HFFc6 (cell line): Measurements from ENCODE around the gene TRABD2B. TPM values are rescaled to one million over a fixed set of nuclear protein-coding genes. Genes with fewer than 3 reads are reported as not detected.

ENCODE experiments used
- DNase-seq: peaks from one replicate; pipeline ENCODE4 v3.0.0-alpha.2; 2018
- H3K27ac Mint-ChIP-seq: 2 replicates; pipeline ENCODE4 v1.8.0; 2020; ENCODE audit warnings: mild to moderate bottlenecking, mixed read lengths
- H3K27me3 Mint-ChIP-seq: 2 replicates; pipeline ENCODE4 v1.8.0; 2021; ENCODE audit warnings: mild to moderate bottlenecking, moderate library complexity, mixed read lengths; ENCODE audit not compliant: insufficient read depth
- H3K36me3 Mint-ChIP-seq: 2 replicates; pipeline ENCODE4 v1.8.0; 2021; ENCODE audit warnings: low read depth, mixed read lengths
- H3K4me1 Mint-ChIP-seq: 2 replicates; pipeline ENCODE4 v1.8.0; 2020; ENCODE audit warnings: low read depth, mixed read lengths
- H3K4me3 Mint-ChIP-seq: 2 replicates; pipeline ENCODE4 v1.8.0; 2020; ENCODE audit warnings: mild to moderate bottlenecking, moderate library complexity, mixed read lengths
- H3K9me3 Mint-ChIP-seq: 2 replicates; pipeline ENCODE4 v1.8.0; 2020; ENCODE audit warnings: mild to moderate bottlenecking, mixed read lengths
- total RNA-seq, 6 experiments: library from RNA; stranded (reverse); fragmentation: NEBNext Ultra II Directional; extraction: Animal tissue kit (Norgen Biotek cat#: 25700); gene quantifications; 2 replicates in 1 of 6; 3 replicates in 5 of 6; pipeline ENCODE4 v1.2.3, GENCODE V29; 2021
- TF ChIP-seq, protein P1 (sequence below): fragments of 200-600 bp; sonication (generic); IDR thresholded peaks from 2 replicates; pipeline ENCODE4 v1.5.0; 2021; ENCODE audit warnings: antibody characterized with exemption, mild to moderate bottlenecking

TRABD2B gene
- total RNA-seq, 6 experiments from 2014 or later, result not detected

- Mint-ChIP-seq H3K4me3 (no peak overlapping the region), H3K27ac (no peak overlapping the region), H3K9me3 (peaks cover 11% of the 10 kb centered on the region; the same call in 1 of the 2 replicates), H3K4me1 (no peaks in the 10 kb centered on the region), H3K27me3 (peaks cover 16% of the 10 kb centered on the region), H3K36me3 (no peaks in the 10 kb centered on the region)
- TF ChIP-seq, protein P1, sequence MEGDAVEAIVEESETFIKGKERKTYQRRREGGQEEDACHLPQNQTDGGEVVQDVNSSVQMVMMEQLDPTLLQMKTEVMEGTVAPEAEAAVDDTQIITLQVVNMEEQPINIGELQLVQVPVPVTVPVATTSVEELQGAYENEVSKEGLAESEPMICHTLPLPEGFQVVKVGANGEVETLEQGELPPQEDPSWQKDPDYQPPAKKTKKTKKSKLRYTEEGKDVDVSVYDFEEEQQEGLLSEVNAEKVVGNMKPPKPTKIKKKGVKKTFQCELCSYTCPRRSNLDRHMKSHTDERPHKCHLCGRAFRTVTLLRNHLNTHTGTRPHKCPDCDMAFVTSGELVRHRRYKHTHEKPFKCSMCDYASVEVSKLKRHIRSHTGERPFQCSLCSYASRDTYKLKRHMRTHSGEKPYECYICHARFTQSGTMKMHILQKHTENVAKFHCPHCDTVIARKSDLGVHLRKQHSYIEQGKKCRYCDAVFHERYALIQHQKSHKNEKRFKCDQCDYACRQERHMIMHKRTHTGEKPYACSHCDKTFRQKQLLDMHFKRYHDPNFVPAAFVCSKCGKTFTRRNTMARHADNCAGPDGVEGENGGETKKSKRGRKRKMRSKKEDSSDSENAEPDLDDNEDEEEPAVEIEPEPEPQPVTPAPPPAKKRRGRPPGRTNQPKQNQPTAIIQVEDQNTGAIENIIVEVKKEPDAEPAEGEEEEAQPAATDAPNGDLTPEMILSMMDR, result no peak
- DNase-seq, result no peak
Measured at GRCh38 chr1:47759251-47759935, 237.8 kb downstream of the TRABD2B start.

DNA sequence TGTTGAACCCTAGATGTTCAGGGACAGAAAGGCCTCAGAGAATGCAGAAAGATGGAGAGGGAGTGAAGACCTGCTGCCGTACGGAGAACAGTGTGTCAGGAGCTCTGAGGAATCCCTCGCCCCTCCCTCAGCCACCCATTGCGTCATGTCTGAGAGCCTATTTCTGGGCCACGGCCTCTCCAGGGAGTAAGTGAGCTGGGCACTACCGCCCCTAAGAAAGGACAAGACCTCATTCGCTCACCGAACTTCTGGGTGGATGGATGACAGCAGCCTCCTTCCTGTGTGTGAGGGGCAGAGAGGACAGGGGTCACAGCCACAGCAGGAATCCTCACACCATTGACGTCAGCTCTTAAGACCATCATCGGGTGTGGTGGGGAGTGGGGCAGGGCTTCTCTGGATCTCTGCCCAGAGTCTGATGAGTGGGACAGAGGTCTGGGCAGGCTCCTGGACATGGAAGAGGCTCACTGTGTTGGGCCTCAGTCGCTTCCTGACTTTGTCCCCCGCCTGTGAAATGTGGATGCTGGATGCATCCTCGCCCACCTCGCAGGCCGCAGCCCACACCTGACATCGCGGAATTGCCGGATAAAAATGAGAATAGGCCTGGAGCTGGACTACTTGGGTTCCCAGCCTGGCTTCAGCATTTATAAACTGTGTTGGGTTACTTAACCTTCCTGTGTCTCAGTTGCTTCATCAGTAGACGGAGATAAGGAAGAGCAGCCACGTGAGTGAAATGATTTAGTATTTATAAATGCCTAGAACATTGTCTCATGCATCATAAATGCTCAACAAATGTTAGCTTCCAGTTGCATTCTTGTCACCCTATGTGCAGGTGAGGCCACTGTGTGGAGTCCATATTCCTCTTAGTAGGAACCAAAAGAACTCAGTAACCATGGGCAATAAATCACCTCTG, 238.6 kb downstream of the TRABD2B start:
- peaks cover 16% of the 10 kb centered on the region for H3K27me3 Mint-ChIP-seq
- no peaks in the 10 kb centered on the region for H3K36me3 Mint-ChIP-seq
- no peak overlapping the region for H3K4me3 Mint-ChIP-seq
- no peaks in the 10 kb centered on the region for H3K4me1 Mint-ChIP-seq
- peaks cover 11% of the 10 kb centered on the region; the same call in 1 of the 2 replicates for H3K9me3 Mint-ChIP-seq
- TF ChIP-seq, protein P1, result no peak
- no peak for DNase-seq
- H3K27ac Mint-ChIP-seq, result no peak overlapping the region

DNA sequence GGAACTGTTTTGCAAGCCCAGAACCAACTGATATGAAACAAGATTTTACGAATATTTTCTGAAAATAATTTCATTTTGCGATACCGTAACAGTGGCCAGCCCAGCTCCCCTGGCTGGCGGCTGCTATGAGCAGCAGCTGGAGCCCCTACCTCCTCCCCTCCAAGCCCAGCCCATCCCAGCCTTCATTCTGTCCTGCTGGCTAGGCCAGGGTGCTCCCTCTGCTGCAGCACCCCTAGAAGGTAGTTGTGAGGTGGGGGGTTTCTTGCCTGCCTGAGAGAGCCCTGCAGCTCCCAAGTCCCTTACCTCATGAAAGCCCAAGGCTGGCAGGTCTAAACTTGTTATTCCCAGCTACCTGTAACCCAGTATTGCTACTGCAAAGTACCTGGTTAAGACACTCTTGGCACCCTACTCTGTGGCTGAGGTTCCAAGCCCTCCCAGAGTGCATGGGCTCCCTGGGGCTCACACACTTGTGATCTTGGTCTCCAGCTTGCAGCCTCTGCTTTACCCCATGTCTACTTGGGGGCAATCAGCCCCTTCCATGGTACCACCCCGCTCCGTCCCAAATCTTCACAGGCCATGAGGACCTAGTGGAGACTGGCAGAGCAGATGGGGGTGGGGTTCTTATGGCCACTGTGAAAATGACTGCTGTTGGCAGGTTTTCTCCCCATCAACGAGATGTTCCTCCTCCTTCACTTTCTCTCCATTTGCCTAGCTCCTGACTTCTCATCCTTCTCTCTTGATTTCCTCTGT, 239.8 kb downstream of the TRABD2B start:
- Mint-ChIP-seq H3K27ac (no peak overlapping the region), H3K36me3 (no peaks in the 10 kb centered on the region), H3K27me3 (peaks cover 16% of the 10 kb centered on the region), H3K4me3 (no peak overlapping the region), H3K4me1 (no peaks in the 10 kb centered on the region), H3K9me3 (peaks cover 11% of the 10 kb centered on the region; the same call in 1 of the 2 replicates)
- DNase-seq, result no peak
- TF ChIP-seq, protein P1, result no peak

- Mint-ChIP-seq H3K27me3 (peaks cover 11% of the 10 kb centered on the region; the same call in 1 of the 2 replicates), H3K36me3 (no peaks in the 10 kb centered on the region), H3K4me3 (no peak overlapping the region), H3K9me3 (peaks cover 8% of the 10 kb centered on the region; the same call in 1 of the 2 replicates), H3K4me1 (no peaks in the 10 kb centered on the region), H3K27ac (no peak overlapping the region)
- no peak for DNase-seq
- TF ChIP-seq, protein P1, result no peak
Measured at GRCh38 chr1:47756411-47756810, 240.8 kb downstream of the TRABD2B start.

DNA sequence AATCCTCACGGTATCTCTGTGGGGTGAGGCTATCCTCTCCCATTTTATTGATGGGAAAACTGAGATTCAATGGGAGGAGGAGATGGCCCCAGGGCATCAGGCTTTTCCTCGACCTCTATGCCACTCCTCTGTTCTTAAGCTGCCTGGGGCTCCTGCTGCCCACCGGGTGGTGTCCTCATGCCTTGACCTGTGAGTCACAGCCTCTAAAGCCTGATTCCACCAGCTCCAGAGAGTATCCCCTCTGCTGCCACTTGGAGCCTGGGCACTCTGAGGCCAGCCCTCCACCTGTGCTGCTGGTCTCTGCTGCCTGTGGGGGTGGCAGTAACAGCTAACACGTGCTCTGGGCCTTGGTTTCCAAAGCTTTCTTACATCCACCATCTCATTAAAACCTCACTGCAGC, 241.2 kb downstream of the TRABD2B start:
- TF ChIP-seq, protein P1, result no peak
- Mint-ChIP-seq H3K4me1 (no peaks in the 10 kb centered on the region), H3K27ac (no peak overlapping the region), H3K4me3 (no peak overlapping the region), H3K9me3 (peaks cover 8% of the 10 kb centered on the region; the same call in 1 of the 2 replicates), H3K36me3 (no peaks in the 10 kb centered on the region), H3K27me3 (peaks cover 11% of the 10 kb centered on the region; the same call in 1 of the 2 replicates)
- DNase-seq, result no peak
